ENCODE measurements around the gene CGNL1.

CGNL1 gene

DNA sequence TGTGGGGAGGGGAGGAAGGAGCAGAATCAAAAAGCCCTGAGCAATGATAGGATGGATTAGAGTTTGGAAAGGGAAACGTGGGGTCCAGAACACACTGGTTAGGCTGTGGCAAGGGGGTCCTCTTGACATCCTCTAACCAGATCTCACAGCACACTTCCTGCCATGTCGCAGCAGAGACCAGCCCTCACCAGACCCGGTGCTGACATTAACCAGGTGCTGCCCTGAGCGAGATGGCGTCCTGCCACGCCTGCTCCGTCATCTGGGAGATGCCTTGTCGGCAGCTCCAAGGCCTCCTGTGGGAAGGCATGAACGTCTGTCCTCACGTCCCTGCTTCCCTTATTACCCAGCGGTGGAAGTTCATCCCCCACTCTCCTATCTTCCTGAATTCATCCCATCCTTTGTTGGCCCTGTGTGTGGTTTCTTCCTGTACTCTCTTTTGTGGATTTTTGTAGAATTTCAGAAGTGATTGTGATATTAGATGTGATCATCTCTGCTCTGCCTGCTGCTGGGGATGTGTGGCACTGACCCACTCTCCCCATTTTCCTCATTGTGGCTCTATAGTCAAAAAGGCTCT lies 186.0 kb downstream of the CGNL1 start:
- H3K9me3 ChIP-seq = no peaks in the 10 kb centered on the region
- peak; percentile 89 for DNase-seq
- H3K36me3 ChIP-seq = no peaks in the 10 kb centered on the region
- no peak overlapping the region for H3K4me3 ChIP-seq (ENCODE audit: low read depth, low read length)
- no peaks in the 10 kb centered on the region for H3K27me3 ChIP-seq
- TF ChIP-seq, protein P1, sequence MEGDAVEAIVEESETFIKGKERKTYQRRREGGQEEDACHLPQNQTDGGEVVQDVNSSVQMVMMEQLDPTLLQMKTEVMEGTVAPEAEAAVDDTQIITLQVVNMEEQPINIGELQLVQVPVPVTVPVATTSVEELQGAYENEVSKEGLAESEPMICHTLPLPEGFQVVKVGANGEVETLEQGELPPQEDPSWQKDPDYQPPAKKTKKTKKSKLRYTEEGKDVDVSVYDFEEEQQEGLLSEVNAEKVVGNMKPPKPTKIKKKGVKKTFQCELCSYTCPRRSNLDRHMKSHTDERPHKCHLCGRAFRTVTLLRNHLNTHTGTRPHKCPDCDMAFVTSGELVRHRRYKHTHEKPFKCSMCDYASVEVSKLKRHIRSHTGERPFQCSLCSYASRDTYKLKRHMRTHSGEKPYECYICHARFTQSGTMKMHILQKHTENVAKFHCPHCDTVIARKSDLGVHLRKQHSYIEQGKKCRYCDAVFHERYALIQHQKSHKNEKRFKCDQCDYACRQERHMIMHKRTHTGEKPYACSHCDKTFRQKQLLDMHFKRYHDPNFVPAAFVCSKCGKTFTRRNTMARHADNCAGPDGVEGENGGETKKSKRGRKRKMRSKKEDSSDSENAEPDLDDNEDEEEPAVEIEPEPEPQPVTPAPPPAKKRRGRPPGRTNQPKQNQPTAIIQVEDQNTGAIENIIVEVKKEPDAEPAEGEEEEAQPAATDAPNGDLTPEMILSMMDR (IDR thresholded peaks at IDR 0.05; ENCODE audit: low read depth, low read length) = no peak
- H3K4me1 ChIP-seq = peaks cover 12% of the 10 kb centered on the region

DNA sequence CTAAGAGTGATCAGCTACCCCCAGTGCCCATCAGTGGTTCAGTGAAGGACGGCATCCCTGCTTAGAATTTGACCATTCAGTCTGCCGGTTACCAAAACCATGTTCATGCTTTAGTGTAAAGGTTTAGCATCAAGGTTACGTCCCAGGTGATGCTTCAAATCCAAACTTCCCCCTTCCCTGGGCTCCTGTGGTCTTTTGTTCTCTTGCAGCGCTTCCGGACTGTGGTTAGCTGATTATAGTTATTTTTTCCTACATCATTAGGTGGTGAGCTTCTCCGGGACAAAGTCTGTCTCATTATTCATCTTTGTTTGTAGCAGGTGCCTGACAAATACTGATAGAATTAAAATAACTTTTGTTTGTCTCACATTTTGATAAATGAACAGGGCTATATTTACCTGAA lies 187.1 kb downstream of the CGNL1 start:
- H3K27me3 ChIP-seq = no peaks in the 10 kb centered on the region
- TF ChIP-seq, protein P1 (IDR thresholded peaks at IDR 0.05; ENCODE audit: low read depth, low read length) = no peak
- no peaks in the 10 kb centered on the region for H3K9me3 ChIP-seq
- peaks cover 12% of the 10 kb centered on the region for H3K4me1 ChIP-seq
- DNase-seq = no peak
- H3K36me3 ChIP-seq = no peaks in the 10 kb centered on the region
- H3K4me3 ChIP-seq (ENCODE audit: low read depth, low read length) = no peak overlapping the region

DNA sequence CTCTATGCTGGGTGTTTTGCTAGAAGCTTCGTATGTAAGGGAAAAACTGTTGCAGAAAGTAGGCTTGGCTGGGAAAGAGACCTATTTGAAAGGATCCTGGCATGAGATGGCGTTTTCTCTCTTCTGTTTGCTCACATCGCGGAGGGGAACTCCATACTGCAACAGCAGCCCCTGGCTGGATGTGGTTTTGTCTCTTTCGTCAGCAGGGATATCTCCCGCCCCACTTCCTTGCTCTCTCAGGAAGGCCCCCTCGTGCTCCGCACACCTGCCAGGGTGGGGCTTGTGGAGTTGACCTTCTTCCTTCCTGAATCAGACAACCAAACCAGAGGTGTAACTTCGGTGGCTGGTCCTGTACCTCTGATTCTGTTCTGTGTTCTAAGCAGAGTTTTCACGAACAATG lies 189.0 kb downstream of the CGNL1 start:
- TF ChIP-seq, protein P1 (IDR thresholded peaks at IDR 0.05; ENCODE audit: low read depth, low read length) = no peak
- no peak overlapping the region for H3K4me3 ChIP-seq (ENCODE audit: low read depth, low read length)
- H3K4me1 ChIP-seq = peaks cover 12% of the 10 kb centered on the region
- no peaks in the 10 kb centered on the region for H3K9me3 ChIP-seq
- no peaks in the 10 kb centered on the region for H3K36me3 ChIP-seq
- no peaks in the 10 kb centered on the region for H3K27me3 ChIP-seq
- no peak for DNase-seq

DNA sequence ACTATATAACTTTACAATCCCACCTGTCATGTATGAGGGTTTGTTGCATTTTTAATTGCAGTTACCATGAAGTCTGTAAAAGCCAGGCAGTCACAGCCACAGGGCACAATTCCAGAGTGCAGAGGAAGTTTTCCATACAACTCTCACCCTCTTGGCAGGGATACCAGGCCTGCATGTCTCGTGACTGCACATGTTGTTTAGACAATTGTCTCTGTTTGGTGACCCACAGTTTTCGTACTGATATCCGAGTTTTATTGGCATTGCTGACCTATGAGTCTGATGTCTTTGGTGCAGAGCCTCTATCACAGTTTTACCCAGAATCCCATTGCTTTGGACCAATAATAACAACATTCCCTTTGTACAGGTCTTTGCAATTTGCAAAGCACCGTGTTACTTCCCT lies 190.5 kb downstream of the CGNL1 start:
- no peak for DNase-seq
- H3K9me3 ChIP-seq = no peaks in the 10 kb centered on the region
- TF ChIP-seq, protein P1 (IDR thresholded peaks at IDR 0.05; ENCODE audit: low read depth, low read length) = no peak
- H3K36me3 ChIP-seq = no peaks in the 10 kb centered on the region
- H3K27me3 ChIP-seq = no peaks in the 10 kb centered on the region
- H3K4me3 ChIP-seq (ENCODE audit: low read depth, low read length) = no peak overlapping the region
- peaks cover 12% of the 10 kb centered on the region for H3K4me1 ChIP-seq

DNA sequence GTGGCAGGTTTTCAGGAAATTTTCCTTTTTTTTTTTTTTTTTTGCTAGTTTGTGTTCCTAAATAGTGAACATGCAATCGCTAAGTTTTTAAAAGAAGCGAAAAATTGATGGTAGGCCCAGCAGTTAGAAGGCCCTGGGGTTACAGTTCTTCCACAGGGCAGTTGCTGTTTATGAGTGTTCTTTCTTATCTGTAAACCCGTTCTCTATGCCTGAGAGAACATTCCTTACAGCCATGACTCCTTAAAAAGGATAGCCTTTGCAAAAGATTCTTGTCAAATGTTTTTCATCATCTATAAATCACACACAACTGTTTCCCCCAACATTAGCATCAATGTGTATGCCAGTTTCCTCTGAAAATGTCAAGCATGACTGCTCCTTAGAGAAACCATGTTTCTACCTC lies 191.6 kb downstream of the CGNL1 start:
- peaks cover 1% of the 10 kb centered on the region for H3K4me1 ChIP-seq
- no peaks in the 10 kb centered on the region for H3K36me3 ChIP-seq
- DNase-seq = no peak
- TF ChIP-seq, protein P1 (IDR thresholded peaks at IDR 0.05; ENCODE audit: low read depth, low read length) = no peak
- no peaks in the 10 kb centered on the region for H3K27me3 ChIP-seq
- no peaks in the 10 kb centered on the region for H3K9me3 ChIP-seq
- H3K4me3 ChIP-seq (ENCODE audit: low read depth, low read length) = no peak overlapping the region

DNA sequence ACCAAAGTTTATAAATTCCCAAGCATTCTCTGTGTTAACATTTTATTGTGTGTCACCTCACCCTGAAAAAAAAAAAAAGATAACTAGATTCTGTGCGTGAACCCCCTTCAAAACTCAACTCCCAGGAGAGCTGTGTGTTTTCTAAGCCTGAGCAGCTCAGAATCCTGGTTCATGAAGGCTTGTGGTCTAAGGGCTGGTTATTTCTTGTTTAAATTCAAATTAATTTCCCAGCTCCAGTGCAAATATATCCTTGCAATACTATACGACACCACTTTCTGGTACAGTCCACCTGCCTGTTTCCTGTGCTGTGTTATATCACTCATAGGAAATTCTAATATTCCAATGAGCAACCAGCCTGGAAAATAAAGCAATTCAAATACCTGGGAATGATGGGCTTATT lies 192.0 kb downstream of the CGNL1 start:
- TF ChIP-seq, protein P1 (IDR thresholded peaks at IDR 0.05; ENCODE audit: low read depth, low read length) = no peak
- Histone ChIP-seq H3K4me3 (ENCODE audit: low read depth, low read length) (no peak overlapping the region), H3K9me3 (no peaks in the 10 kb centered on the region), H3K4me1 (peaks cover 2% of the 10 kb centered on the region), H3K27me3 (no peaks in the 10 kb centered on the region), H3K36me3 (no peaks in the 10 kb centered on the region)
- no peak for DNase-seq
